ENCODE data around the gene ELAC2. TPM values are rescaled to one million over a fixed set of nuclear protein-coding genes. Genes with fewer than 3 reads are reported as not detected.

Gene ELAC2
- total and polyA plus RNA-seq, 10 of the 15 experiments (the other 5 are each of a cell fraction or from before 2014, with no cell fraction given), result 5.1 to 146 (median 79.4) TPM

GRCh38 chr17:12961655-12962054 is 56.2 kb downstream of the ELAC2 start (continued):
- TF ChIP-seq PRDM15 (CRISPR knock-in tag; IDR thresholded peaks at IDR 0.05), result no peak
- no peak for TF ChIP-seq NR2C2 (IDR thresholded peaks at IDR 0.05; ENCODE audit: borderline replicate concordance, control insufficient read depth, insufficient read length, low read depth)
- TF ChIP-seq NFXL1 (IDR thresholded peaks at IDR 0.05; ENCODE audit: borderline replicate concordance), result no peak
- no peak for TF ChIP-seq TCF3 (IDR thresholded peaks at IDR 0.05; ENCODE audit: borderline replicate concordance, insufficient read depth, low read depth, low read length)

- FAIRE-seq, result no peak
- no TSS peak for BruUV-seq (replicated peaks)
- Histone ChIP-seq H3K4me1 (ENCODE audit: control insufficient read depth, insufficient read depth, low read length) (no peaks in the 10 kb centered on the region), H4K20me1 (ENCODE audit: control insufficient read depth, insufficient read depth) (no peaks in the 10 kb centered on the region), H3K4me2 (ENCODE audit: control insufficient read depth, insufficient read depth) (no peak overlapping the region), H3K27ac (ENCODE audit: control insufficient read depth, insufficient read depth) (no peak overlapping the region), H2AFZ (ENCODE audit: control insufficient read depth, low read depth, low read length) (no peak overlapping the region), H3K9me3 (replicated peaks; ENCODE audit: control insufficient read depth, insufficient read depth, low read length) (no peaks in the 10 kb centered on the region; the same call in 2 of the 3 replicates), H3K79me2 (ENCODE audit: control insufficient read depth, insufficient read depth, low read length) (no peaks in the 10 kb centered on the region), H3K9ac (ENCODE audit: control insufficient read depth, insufficient read depth, low read length) (no peak overlapping the region), H3K4me3 (no peak overlapping the region), H3K36me3 (ENCODE audit: control insufficient read depth in 2 of 2, insufficient read depth in 2 of 2, low read length in 1 of 2) (no peaks in the 10 kb centered on the region; a peak in 1 of 4 replicates), H3K27me3 (replicated peaks in 1 of 2; ENCODE audit: control insufficient read depth in 2 of 2, insufficient read depth in 2 of 2, low read length in 1 of 2) (no peaks in the 10 kb centered on the region)
- WGBS (ENCODE audit: insufficient coverage, insufficient replicate concordance, low lambda C conversion rate, missing lambda C conversion rate), result 50% methylated on average over 8 of the region's 8 CpGs
- intact Hi-C loops (cut with micrococcal nuclease; ENCODE audit: unreplicated experiment), result no loop called here
- ChIA-PET POLR2A (no interaction called here), CTCF (no interaction called here), SMC1A (ENCODE audit: uncharacterized antibody, unreplicated experiment) (no interaction called here), RAD21 (ENCODE audit: unreplicated experiment) (no interaction called here)
- ATAC-seq, result no peak
- no peak for DNase-seq (ENCODE audit: low read depth, low spot score)
- in situ Hi-C loops (cut with MboI), result no loop called here
- TF ChIP-seq SUZ12 (IDR thresholded peaks at IDR 0.05; ENCODE audit: unreplicated experiment) (no peak), FOXK2 (IDR thresholded peaks at IDR 0.05) (no peak), USF2 (IDR thresholded peaks at IDR 0.05; ENCODE audit: borderline replicate concordance, low read depth, low read length) (no peak), STAT1 (conservative IDR thresholded peaks at IDR 0.05) (no peak), CEBPB (IDR thresholded peaks at IDR 0.05; ENCODE audit: borderline replicate concordance in 1 of 2, low read depth in 2 of 2, low read length in 2 of 2) (no peak), POU2F2 (IDR thresholded peaks at IDR 0.05; ENCODE audit: borderline replicate concordance, low read depth, low read length) (no peak), BCL11A (IDR thresholded peaks at IDR 0.05; ENCODE audit: low read depth, low read length) (no peak), SPI1 (IDR thresholded peaks at IDR 0.05; ENCODE audit: borderline replicate concordance, insufficient read depth, low read depth, low read length) (no peak), DPF2 (IDR thresholded peaks at IDR 0.05) (no peak), ZNF24 (IDR thresholded peaks at IDR 0.05) (no peak), MLLT1 (IDR thresholded peaks at IDR 0.05) (no peak)
These were observed 58.4 kb downstream of the ELAC2 start for GRCh38 chr17:12959441-12959840.

Data from GM12878 (cell line).